AG04450 (cell line): ENCODE data around the gene RMC1. TPM values are rescaled to one million over a fixed set of nuclear protein-coding genes. Genes with fewer than 3 reads are reported as not detected.

Experiments
- CTCF ChIA-PET: fragments of 300-600, 350-600 bp; formaldehyde crosslinking; extraction: SDS; loops from one replicate; lab custom pipeline; 2022; ENCODE audit warnings: antibody characterized with exemption, inconsistent platforms; lab: Charles Lee
- POLR2A ChIA-PET: fragments of 350-600 bp; formaldehyde crosslinking; extraction: SDS; loops from one replicate; lab custom pipeline; 2021; ENCODE audit warnings: antibody characterized with exemption, inconsistent platforms; lab: Yijun Ruan, JAX
- DNase-seq: peaks from one replicate; pipeline ENCODE4 v3.0.0-alpha.2; 2011; ENCODE audit warnings: low read depth, low spot score
- H3K27ac ChIP-seq: one replicate; pipeline ENCODE4 v1.5.1; 2012; ENCODE audit warnings: low read depth, low read length, control low read depth
- H3K27me3 ChIP-seq: one replicate; pipeline ENCODE4 v1.6.0; 2012; ENCODE audit warnings: low read length; ENCODE audit not compliant: control insufficient read depth, insufficient read depth
- H3K4me3 ChIP-seq: 2 replicates; pipeline ENCODE4 v1.5.1; 2011; ENCODE audit warnings: mild to moderate bottlenecking, low read depth, low read length, control low read depth
- H3K9me3 ChIP-seq: 2 replicates; pipeline ENCODE4 v1.5.1; 2012; ENCODE audit warnings: low read length; ENCODE audit not compliant: control insufficient read depth, insufficient read depth
- CTCF ChIP-seq: IDR thresholded peaks from 2 replicates; pipeline ENCODE4 v1.5.1; 2011; ENCODE audit warnings: low read depth, low read length, control low read depth, inconsistent platforms
- polyA plus RNA-seq: library from polyadenylated mRNA; depleted of rRNA; stranded (reverse); fragments of >200 nt; gene quantifications from 2 replicates; pipeline ENCODE4 v1.2.3, GENCODE V29; 2011

The RMC1 gene
- polyA plus RNA-seq, 1 experiment, result 16.3 TPM

- Histone ChIP-seq H3K9me3 (no peaks in the 10 kb centered on the region), H3K27me3 (no peaks in the 10 kb centered on the region), H3K4me3 (no peak overlapping the region), H3K27ac (no peak overlapping the region)
- ChIA-PET CTCF (interaction anchor here (1.1 kb wide), 1 partner anchor 10 kb away, joined by 3 read pairs; no protein-coding TSS in a partner anchor), POLR2A (no interaction called here)
- TF ChIP-seq CTCF, result no peak
- no peak for DNase-seq
Observed at GRCh38 chr18:23459530-23459921, 43.8 kb upstream of the RMC1 start.

GRCh38 chr18:23460285-23461273 lies 42.7 kb upstream of the RMC1 start:
- CTCF ChIA-PET, result interaction anchor here (1.1 to 1.4 kb wide), 2 partner anchors 9 to 429 kb away, joined by 3 to 4 read pairs; no protein-coding TSS in a partner anchor

GRCh38 chr18:23462876-23463275 lies 40.4 kb upstream of the RMC1 start:
- H3K27ac ChIP-seq, result no peak overlapping the region
- ChIA-PET CTCF (interaction anchor here (0.6 to 1.8 kb wide), 5 partner anchors 9 to 649 kb away, joined by 3 to 6 read pairs (median 4); partner anchors contain the start of gene RIOK3), POLR2A (interaction anchor here (0.6 to 2.0 kb wide), 2 partner anchors 8 to 9 kb away, joined by 4 to 5 read pairs; partner anchors contain the start of gene RIOK3)
- no peak overlapping the region for H3K4me3 ChIP-seq
- DNase-seq, result no peak
- H3K27me3 ChIP-seq, result no peaks in the 10 kb centered on the region
- no peak for TF ChIP-seq CTCF
- H3K9me3 ChIP-seq, result no peaks in the 10 kb centered on the region

More at GRCh38 chr18:23460285-23461273, 42.7 kb upstream of the RMC1 start:
- POLR2A ChIA-PET, result no interaction called here
- TF ChIP-seq CTCF, result no peak
- Histone ChIP-seq H3K4me3 (no peak overlapping the region), H3K27me3 (no peaks in the 10 kb centered on the region), H3K27ac (no peak overlapping the region), H3K9me3 (no peaks in the 10 kb centered on the region)
- no peak for DNase-seq

- Histone ChIP-seq H3K4me3 (no peak overlapping the region), H3K27me3 (no peaks in the 10 kb centered on the region), H3K9me3 (no peaks in the 10 kb centered on the region), H3K27ac (no peak overlapping the region)
- no peak for DNase-seq
- CTCF ChIA-PET, result interaction anchor here (1.6 kb wide), 1 partner anchor 9 kb away, joined by 3 read pairs; no protein-coding TSS in a partner anchor
- POLR2A ChIA-PET, result no interaction called here
- TF ChIP-seq CTCF, result no peak
Observed at GRCh38 chr18:23468753-23469459, 34.4 kb upstream of the RMC1 start.
